GM18909 (cell line): ENCODE results near the gene SLC6A14.

Experiments
- ATAC-seq: cut with Tn5 transposase; IDR thresholded peaks from one replicate; pipeline ENCODE4 v1.9.1; 2021; ENCODE audit warnings: mild to moderate bottlenecking; ENCODE audit not compliant: unreplicated experiment, poor library complexity

Gene SLC6A14, protein sequence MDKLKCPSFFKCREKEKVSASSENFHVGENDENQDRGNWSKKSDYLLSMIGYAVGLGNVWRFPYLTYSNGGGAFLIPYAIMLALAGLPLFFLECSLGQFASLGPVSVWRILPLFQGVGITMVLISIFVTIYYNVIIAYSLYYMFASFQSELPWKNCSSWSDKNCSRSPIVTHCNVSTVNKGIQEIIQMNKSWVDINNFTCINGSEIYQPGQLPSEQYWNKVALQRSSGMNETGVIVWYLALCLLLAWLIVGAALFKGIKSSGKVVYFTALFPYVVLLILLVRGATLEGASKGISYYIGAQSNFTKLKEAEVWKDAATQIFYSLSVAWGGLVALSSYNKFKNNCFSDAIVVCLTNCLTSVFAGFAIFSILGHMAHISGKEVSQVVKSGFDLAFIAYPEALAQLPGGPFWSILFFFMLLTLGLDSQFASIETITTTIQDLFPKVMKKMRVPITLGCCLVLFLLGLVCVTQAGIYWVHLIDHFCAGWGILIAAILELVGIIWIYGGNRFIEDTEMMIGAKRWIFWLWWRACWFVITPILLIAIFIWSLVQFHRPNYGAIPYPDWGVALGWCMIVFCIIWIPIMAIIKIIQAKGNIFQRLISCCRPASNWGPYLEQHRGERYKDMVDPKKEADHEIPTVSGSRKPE

DNA sequence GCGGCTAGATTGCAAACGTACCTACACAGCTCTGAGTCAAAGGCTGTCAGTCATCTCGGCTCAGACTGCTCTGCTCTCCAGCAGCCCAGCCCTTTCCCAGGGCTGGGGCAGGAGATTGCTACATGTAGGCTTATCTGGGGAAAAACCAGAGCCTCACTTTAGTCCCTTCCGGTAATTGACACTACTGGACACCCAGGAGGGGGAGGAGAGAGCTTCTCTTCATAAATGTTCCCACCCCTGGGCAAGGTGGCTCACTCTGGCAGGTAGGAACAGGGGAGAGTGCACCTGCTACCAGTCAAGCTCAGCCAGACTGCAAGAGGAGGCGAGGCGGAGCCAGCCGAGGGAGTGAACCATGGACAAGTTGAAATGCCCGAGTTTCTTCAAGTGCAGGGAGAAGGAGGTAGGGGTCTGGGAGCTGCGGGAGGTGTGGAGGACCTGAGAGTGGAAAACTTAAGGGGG lies at the start of gene SLC6A14:
Gene SLC6A14 (plus strand): TSS at position 249 of the 459 bp plus-strand sequence. CDS start 104 bp downstream, at position 353.
- no peak for ATAC-seq

DNA sequence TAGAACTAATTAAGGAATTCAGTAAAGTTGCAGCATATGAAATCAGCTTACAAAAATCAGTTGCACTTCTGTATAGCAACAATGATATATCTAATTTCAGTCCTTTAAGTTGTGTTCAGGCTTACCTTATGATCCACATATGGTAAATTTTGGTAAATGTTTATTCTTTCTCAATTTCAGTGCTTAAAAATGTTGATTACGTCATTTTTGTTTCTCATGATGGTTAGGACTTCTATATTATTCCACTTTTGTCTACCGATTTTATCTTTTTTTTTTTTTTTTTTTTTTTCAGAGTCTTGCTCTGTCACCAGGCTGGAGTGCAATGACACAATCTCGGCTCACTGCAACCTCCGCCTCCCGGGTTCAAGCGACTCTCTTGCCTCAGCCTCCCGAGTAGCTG lies 40.7 kb upstream of the SLC6A14 start:
- no peak for ATAC-seq

DNA sequence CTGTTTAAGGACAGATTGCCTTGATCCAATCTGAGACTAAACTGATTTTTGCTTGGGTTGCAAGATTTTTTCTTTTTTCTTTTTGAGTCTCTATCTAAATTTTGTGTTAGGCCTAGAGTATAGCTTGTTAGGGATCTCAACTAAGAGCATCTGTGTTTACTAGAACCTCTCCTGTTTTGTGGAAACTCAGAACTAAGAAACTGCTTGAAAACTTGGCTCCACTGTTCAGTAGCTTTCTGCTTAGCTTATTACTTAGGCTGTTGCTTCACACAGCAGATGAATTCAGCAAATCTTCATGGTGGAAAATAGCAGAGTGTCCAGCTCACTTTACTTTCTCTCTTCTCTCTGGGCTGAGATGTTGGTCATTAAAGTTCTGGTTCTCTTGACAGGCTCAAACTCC lies 36.7 kb upstream of the SLC6A14 start:
- ATAC-seq = no peak

DNA sequence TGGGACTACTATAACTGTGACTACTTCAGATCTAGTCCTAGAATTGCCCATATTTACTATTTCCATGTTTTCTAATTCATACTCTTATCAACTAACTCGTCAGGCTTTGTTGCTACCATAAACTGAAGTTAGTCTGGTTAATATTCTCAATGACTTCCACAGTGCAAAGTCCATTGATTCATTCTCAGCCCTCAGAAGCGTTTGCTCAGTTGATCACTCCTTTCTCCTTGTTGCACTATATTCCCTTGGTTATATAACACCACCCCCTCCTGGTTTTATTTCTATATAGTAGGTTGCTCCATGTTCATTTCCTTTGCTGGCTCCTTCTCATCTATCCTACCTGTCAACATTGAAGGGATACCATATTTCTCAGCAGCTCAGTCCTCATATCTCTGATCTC lies 27.2 kb upstream of the SLC6A14 start:
- no peak for ATAC-seq

DNA sequence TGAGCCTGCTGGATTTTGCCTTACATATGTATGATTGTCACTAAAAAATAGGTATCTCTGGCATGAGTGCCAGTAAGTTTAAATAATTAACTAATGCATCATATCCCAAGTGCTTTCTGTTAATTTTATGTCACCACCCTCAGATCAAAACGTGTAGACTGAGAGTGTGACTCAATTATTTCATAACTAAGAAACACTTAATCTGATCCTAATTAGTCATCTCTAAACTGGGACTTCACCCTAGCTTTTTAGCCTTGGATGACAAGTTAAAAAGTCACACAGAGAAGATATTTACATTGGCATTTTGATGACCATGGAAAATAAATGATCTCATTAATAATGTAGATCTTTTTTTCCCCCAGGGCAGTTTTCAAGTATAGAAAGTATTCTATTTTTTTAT lies 23.1 kb upstream of the SLC6A14 start:
- no peak for ATAC-seq

DNA sequence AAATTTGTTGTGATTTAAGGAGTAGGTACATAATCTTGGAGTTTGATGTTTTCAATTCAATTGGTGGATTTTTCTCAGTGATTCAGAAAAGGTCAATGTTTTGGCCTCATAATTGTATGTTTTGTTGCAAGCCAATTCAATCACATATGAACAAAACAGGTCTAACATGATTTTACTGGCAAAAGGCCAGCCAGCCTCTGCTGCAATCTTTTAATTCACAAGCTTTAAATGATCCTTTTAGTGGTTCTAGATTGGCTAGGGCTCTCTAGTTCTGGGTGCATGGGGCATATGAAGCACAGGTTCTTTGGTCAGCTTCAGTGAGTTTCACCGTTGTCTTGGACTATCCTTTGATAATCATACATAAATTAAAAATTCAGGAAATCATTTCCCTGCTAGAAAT lies 19.2 kb upstream of the SLC6A14 start:
- ATAC-seq = no peak

DNA sequence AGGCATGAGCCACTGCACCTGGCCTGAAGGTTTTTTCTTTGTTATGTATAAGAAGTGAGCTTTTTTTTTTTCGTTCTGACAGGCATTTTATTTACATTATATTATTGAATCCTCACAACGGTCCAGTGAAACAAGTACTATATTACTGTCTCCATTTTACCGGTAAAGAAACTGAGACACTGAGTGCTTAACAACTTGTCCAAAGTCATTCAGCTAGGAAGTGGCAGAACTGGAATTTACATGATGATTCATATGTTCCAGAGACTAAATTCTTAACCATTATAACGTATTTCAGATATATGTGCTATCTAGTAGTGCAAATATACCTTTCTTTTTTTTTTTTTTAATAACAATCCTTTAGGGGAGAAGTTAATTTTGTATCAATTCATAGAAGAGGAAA lies 18.4 kb upstream of the SLC6A14 start:
- ATAC-seq = no peak

DNA sequence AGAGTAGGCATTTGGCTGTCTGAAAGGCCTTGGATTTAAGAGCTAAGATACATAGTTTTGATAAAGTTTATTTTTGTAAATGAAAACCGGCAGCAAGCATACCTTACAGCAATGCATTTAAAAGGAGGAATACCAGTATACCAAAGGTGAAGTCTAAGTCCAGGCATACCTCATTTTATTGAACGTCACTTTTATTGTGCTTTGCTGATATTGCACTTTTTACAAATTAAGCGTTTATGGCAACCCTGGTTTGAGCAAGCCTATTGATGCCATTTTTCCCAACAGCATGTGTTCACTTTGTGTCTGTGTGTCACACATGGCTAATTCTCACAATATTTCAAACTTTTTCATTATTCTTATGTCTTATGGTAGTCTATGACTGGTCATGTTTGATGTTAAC lies 8.4 kb upstream of the SLC6A14 start:
- no peak for ATAC-seq

DNA sequence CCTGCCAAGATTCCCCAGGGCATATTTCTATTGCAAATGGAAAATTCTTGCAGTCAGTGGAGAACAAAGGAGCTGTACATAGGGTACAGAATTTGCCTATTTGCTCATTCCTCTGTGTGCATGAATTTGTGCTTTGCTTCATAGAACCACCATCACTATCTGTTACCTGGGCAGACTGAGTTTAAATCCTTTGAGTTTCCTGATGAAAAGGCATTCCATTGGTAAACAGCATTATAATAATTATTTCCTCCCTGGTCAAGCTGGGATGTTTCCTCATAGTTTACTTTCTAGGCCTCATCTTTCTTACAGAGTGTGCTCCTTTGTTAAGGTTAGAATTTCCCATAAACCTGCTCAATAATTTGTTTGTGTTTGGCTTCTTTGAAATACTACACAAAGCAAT lies 809 bp upstream of the SLC6A14 start:
- ATAC-seq = no peak

DNA sequence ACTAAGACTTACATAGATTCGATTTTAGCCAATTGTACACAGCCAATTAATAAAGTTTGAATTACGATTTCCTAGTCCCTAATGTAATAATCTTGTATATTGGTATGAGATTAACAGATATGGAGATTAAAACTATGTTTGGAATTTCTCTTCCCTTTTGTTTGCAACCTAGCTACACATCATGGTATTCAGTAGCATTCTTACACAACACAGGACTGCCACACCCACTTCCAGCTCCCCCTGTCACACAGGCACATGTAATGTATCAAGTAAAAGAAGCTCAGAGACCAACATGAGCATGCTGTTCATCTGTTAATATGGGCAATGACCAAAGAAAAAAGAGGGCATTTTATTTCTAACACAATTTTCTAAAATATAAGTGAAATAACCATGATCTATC lies 12.8 kb downstream of the SLC6A14 start:
- ATAC-seq = no peak

DNA sequence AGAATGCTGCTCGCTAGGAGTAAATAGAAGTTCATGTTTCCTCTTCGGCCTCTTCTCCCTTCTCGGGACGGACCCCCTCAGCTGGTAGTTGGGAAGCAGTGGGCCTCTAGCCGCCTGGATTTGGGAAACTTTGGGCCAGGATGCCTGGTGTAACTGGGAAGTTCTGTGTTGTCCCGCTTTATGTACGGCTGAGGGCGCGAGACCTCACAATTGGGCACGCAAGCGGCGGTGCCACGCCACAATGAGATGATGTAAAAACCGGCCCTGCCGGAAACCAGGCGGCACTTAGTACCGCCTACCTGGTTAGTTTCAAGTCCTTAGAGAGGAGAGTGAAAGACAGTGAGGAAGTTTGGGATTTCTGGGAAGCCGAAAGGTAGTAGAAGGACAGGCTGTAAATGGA lies 26.4 kb downstream of the SLC6A14 start, which contains the start of gene CT83:
Gene CT83 (minus strand): TSS at position 155 of the 400 bp plus-strand sequence. CDS start 120 bp downstream, at position 35.
- no peak for ATAC-seq

DNA sequence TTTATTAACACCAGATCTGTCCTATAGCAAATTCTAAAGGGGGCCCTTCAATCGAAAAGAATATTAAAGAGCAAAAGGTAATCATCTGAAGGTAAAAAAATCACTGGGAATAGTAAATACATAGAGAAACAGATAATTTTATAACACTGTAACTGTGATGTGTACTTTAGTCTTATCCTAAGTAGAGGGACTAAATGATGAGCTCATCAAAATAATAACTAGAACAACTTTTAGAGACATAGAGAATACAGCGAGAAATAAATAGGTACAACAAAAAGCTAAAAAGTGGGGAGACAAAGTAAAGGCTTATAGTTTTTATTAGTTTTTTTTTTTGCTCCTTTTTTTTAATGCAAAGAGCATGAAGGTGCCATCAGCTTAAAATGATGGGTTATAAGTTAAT lies 43.7 kb downstream of the SLC6A14 start:
- ATAC-seq = no peak

DNA sequence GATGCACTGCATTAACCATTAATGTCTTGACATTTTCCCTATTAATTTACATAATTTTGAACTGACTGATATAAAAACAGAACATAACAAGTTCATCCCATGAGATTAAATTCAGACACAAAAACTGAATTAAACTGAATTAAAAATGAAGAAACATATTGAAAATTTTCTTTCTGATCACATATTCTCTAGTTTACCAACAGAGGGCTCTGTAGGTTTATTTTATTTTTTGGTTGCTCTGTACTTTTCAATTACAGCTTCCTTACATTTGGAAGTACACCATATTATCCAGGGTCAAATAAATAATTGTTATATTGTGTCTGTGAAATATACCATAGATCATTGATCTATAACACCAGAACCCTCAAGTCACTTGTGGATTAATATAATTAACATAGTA lies 53.7 kb downstream of the SLC6A14 start:
- no peak for ATAC-seq

DNA sequence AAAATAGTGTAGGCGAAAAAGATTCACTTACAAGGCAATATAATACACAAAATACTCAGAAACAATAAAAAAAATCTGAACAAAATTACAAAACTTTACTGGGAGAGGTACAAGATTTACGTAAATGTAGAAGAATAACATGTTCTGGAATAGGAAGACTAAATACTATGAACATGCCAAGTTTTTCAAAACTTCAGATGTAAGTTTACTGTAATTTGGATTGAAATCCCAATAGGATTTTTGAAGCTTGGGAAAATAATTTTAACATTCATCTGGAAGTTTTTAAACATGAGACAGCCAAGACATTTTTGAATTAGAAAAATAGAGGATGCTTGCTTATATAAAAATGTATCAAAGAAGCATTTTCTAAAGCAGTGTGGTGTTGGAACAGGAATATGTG lies 56.9 kb downstream of the SLC6A14 start:
- no peak for ATAC-seq

DNA sequence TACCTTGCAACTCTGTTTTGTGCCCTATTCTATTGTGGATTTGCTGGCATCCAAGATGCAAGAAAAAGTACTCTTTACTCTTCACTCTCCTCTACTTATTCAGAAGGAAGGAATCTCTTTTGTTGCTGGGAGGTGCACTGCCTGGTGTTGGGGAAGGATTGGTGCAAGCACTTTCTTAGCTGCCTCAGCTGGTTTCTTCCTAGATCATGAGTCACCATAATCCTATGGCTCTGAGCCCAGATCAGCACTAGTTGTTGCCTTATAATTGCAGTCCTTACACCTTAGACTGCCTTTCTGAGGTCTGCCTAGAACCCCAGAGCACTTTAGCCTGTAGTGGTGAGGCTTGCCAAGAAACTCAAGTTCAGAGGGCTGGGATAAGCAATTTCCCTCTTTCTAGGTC lies 63.4 kb downstream of the SLC6A14 start:
- ATAC-seq = no peak
